Esophagus muscularis mucosa (tissue), 4 donors: ENCODE measurements around the gene CTDP1. TPM values are rescaled to one million over a fixed set of nuclear protein-coding genes. Genes with fewer than 3 reads are reported as not detected.

Experiments
- DNase-seq: peaks from one replicate; pipeline ENCODE4 v3.0.0-alpha.2; 2017; ENCODE audit errors: extremely low spot score
- H3K27ac ChIP-seq, 4 donors: fragments of 200-600 bp; sonication (generic); replicated peaks in 1 of 4; 1 replicate in 3 of 4; 2 replicates in 1 of 4; pipeline ENCODE4 v1.5.1; 2016 to 2019; ENCODE audit warnings: mild to moderate bottlenecking in 1 of 4
- H3K27me3 ChIP-seq, 4 donors: fragments of 200-600 bp; sonication (generic); one replicate each; pipeline versions ENCODE4 v1.5.1 to v1.6.0; 2016 to 2019
- H3K36me3 ChIP-seq, 4 donors: fragments of 200-600 bp; sonication (generic); one replicate each; pipeline ENCODE4 v1.5.1; 2016 to 2019
- H3K4me1 ChIP-seq, 4 donors: fragments of 200-600 bp; sonication (generic); one replicate each; pipeline ENCODE4 v1.5.1; 2016 to 2019
- H3K4me3 ChIP-seq, 4 donors: fragments of 200-600 bp; sonication (generic); 1 replicate in 2 of 4; 2 replicates in 2 of 4; pipeline ENCODE4 v1.5.1; 2016 to 2019; ENCODE audit warnings: mild to moderate bottlenecking in 4 of 4, moderate library complexity in 1 of 4
- H3K9me3 ChIP-seq, 4 donors: fragments of 200-600 bp; sonication (generic); 1 replicate in 3 of 4; 2 replicates in 1 of 4; pipeline ENCODE4 v1.5.1; 2016 to 2019
- CTCF ChIP-seq, 3 experiments: fragments of 200-600 bp in 2 of 3; fragments of 450-650 bp in 1 of 3; sonication (generic) in 2 of 3; IDR thresholded peaks; one replicate each; pipeline ENCODE4 v1.5.1; 2017 to 2019; ENCODE audit warnings: antibody characterized with exemption in 3 of 3, mild to moderate bottlenecking in 2 of 3, moderate library complexity in 1 of 3
- EP300 ChIP-seq: sonication (generic); formaldehyde crosslinking; IDR thresholded peaks from one replicate; pipeline ENCODE4 v1.6.1; 2017; ENCODE audit warnings: antibody characterized with exemption
- POLR2A ChIP-seq: fragments of 450-650 bp; IDR thresholded peaks from one replicate; pipeline ENCODE4 v1.6.1; 2017; ENCODE audit warnings: antibody characterized with exemption, moderate library complexity, mild to moderate bottlenecking, low read depth
- POLR2AphosphoS5 ChIP-seq, 2 donors: sonication (generic); formaldehyde crosslinking; IDR thresholded peaks; one replicate each; pipeline ENCODE4 v1.6.1; 2017; ENCODE audit warnings: antibody characterized with exemption in 2 of 2
- WGBS: methylation state at CpG from one replicate; pipeline ENCODE4 v1.1.5; 2018; 5-methylcytosine and 5-hydroxymethylcytosine counted together
- intact Hi-C: fragments of 100-400 bp; cut with DNase I; formaldehyde crosslinking; loops from one replicate; pipeline ENCODE4 v1.15.1; 2023
- total RNA-seq, 4 donors: library from RNA; depleted of rRNA; stranded (reverse); fragments of >200 nt; gene quantifications; one replicate each; pipeline versions ENCODE4 v1.1.0 to v1.2.1, GENCODE V29; 2016

CTDP1 gene
- total RNA-seq, 4 donors from 2014 or later = 22.0 to 28.5 (median 24.5) TPM

GRCh38 chr18:79770501-79770815 is 90.9 kb downstream of the CTDP1 start:
- WGBS = 71% methylated on average over 10 of the region's 11 CpGs
- H3K27ac ChIP-seq = no peak overlapping the region
- peaks cover 0 to 66% (median 5%) of the 10 kb centered on the region in 4 donors for H3K27me3 ChIP-seq
- H3K4me3 ChIP-seq = no peak overlapping the region
- no peak for TF ChIP-seq POLR2AphosphoS5 (IDR thresholded peaks at IDR 0.05)
- TF ChIP-seq EP300 = no peak
- no peak for TF ChIP-seq CTCF (IDR thresholded peaks at IDR 0.05)
- DNase-seq = no peak
- H3K9me3 ChIP-seq = peaks cover 0 to 30% (median 20%) of the 10 kb centered on the region in 4 donors
- H3K4me1 ChIP-seq = no peaks in the 10 kb centered on the region
- H3K36me3 ChIP-seq = no peaks in the 10 kb centered on the region
- intact Hi-C loops = no loop called here

- no peak overlapping the region for H3K27ac ChIP-seq
- 64% methylated on average over 19 of the region's 24 CpGs for WGBS
- no peak for TF ChIP-seq EP300
- no peak for TF ChIP-seq CTCF (IDR thresholded peaks at IDR 0.05)
- TF ChIP-seq POLR2AphosphoS5 (IDR thresholded peaks at IDR 0.05) = no peak
- no peak for TF ChIP-seq POLR2A
- no peak overlapping the region for H3K4me3 ChIP-seq
- DNase-seq = no peak
- H3K27me3 ChIP-seq = peaks cover 0 to 66% (median 6%) of the 10 kb centered on the region in 4 donors
- H3K9me3 ChIP-seq = peaks cover 0 to 30% (median 20%) of the 10 kb centered on the region in 4 donors
- no peaks in the 10 kb centered on the region for H3K4me1 ChIP-seq
- intact Hi-C loops = no loop called here
- H3K36me3 ChIP-seq = no peaks in the 10 kb centered on the region
Observed at GRCh38 chr18:79770826-79771225, 91.2 kb downstream of the CTDP1 start.

- Histone ChIP-seq H3K9me3 (peaks cover 0 to 30% (median 20%) of the 10 kb centered on the region in 4 donors), H3K4me3 (no peak overlapping the region), H3K27me3 (peaks cover 0 to 68% (median 6%) of the 10 kb centered on the region in 4 donors), H3K27ac (no peak overlapping the region), H3K36me3 (no peaks in the 10 kb centered on the region), H3K4me1 (no peaks in the 10 kb centered on the region)
- 65% methylated on average over 31 of the region's 35 CpGs for WGBS
- no peak for DNase-seq
- intact Hi-C loops = no loop called here
- TF ChIP-seq EP300 (no peak), POLR2A (no peak), CTCF (IDR thresholded peaks at IDR 0.05) (no peak), POLR2AphosphoS5 (IDR thresholded peaks at IDR 0.05) (no peak)
Observed at GRCh38 chr18:79771446-79772107, 92.0 kb downstream of the CTDP1 start.

GRCh38 chr18:79772108-79772864 is 92.7 kb downstream of the CTDP1 start:
- WGBS = 85% methylated on average over 34 of the region's 38 CpGs
- H3K4me1 ChIP-seq = no peaks in the 10 kb centered on the region
- no peak for TF ChIP-seq EP300
- TF ChIP-seq CTCF (IDR thresholded peaks at IDR 0.05) = no peak
- no peak for TF ChIP-seq POLR2AphosphoS5 (IDR thresholded peaks at IDR 0.05)
- no peak for TF ChIP-seq POLR2A
- H3K9me3 ChIP-seq = peaks cover 0 to 27% (median 20%) of the 10 kb centered on the region in 4 donors
- no peak overlapping the region for H3K27ac ChIP-seq
- intact Hi-C loops = no loop called here
- peaks cover 0 to 72% (median 6%) of the 10 kb centered on the region in 4 donors for H3K27me3 ChIP-seq
- no peaks in the 10 kb centered on the region for H3K36me3 ChIP-seq
- no peak overlapping the region for H3K4me3 ChIP-seq
- no peak for DNase-seq
